H1 (cell line): ENCODE data around the gene DDX1. TPM values are rescaled to one million over a fixed set of nuclear protein-coding genes. Genes with fewer than 3 reads are reported as not detected.

Source experiments
- CTCF ChIA-PET: fragments of 300-600 bp; sonication (Branson Sonifier 250); formaldehyde crosslinking; loops from one replicate; lab custom pipeline; 2021; ENCODE audit not compliant: partially characterized antibody; lab: Charles Lee
- POLR2A ChIA-PET: fragments of 300-600 bp; sonication (Branson Sonifier 250); formaldehyde crosslinking; loops from one replicate; lab custom pipeline; 2021; ENCODE audit warnings: inconsistent platforms; ENCODE audit not compliant: partially characterized antibody; lab: Charles Lee
- DNase-seq, 2 experiments: peaks; one replicate each; pipeline versions ENCODE4 v3.0.0 to v3.0.0-alpha.2; 2010 to 2022; ENCODE audit warnings: low spot score in 2 of 2, low read depth in 1 of 2, mixed read lengths in 1 of 2
- FAIRE-seq: peaks from 2 replicates; lab custom pipeline; 2011; peaks lifted over from hg19 to GRCh38; lab: Jason Lieb, UNC
- H2AFZ ChIP-seq: 2 replicates; pipeline ENCODE4 v1.8.1; 2012; ENCODE audit warnings: low read length, inconsistent platforms
- H2AK5ac ChIP-seq: 2 replicates; pipeline ENCODE4 v1.6.1; 2013; ENCODE audit warnings: low read depth, low read length
- H2BK120ac ChIP-seq: replicated peaks from 2 replicates; pipeline ENCODE3; 2013; ENCODE audit warnings: low read depth, low read length, inconsistent platforms
- H2BK12ac ChIP-seq: 2 replicates; pipeline ENCODE4 v1.6.1; 2013; ENCODE audit warnings: low read depth, low read length
- H2BK15ac ChIP-seq: 2 replicates; pipeline ENCODE4 v1.6.1; 2013; ENCODE audit warnings: low read length
- H2BK20ac ChIP-seq: 2 replicates; pipeline ENCODE4 v1.6.1; 2013; ENCODE audit warnings: low read length
- H2BK5ac ChIP-seq: 2 replicates; pipeline ENCODE4 v1.6.1; 2013; ENCODE audit warnings: low read depth, low read length
- H3K14ac ChIP-seq: 2 replicates; pipeline ENCODE4 v1.6.1; 2013; ENCODE audit warnings: inconsistent platforms; ENCODE audit not compliant: insufficient read length
- H3K18ac ChIP-seq: 2 replicates; pipeline ENCODE4 v1.6.1; 2013; ENCODE audit warnings: low read length; ENCODE audit errors: extremely low read depth
- H3K23ac ChIP-seq: 2 replicates; pipeline ENCODE4 v1.6.1; 2013; ENCODE audit warnings: inconsistent platforms; ENCODE audit not compliant: insufficient read length
- H3K23me2 ChIP-seq: 2 replicates; pipeline ENCODE4 v1.6.1; 2013; ENCODE audit warnings: low read depth, low read length
- H3K27ac ChIP-seq: 2 replicates; pipeline ENCODE4 v1.6.1; 2011; ENCODE audit warnings: low read depth, low read length, inconsistent platforms
- H3K27me3 ChIP-seq, 4 experiments: replicated peaks in 1 of 4; 1 replicate in 1 of 4; 2 replicates in 3 of 4; pipeline versions ENCODE4 v1.6.1 to v1.8.1; 2011 to 2013; ENCODE audit warnings: low read length in 3 of 4, mild to moderate bottlenecking in 3 of 4, inconsistent platforms in 2 of 4, mixed read lengths in 2 of 4, moderate library complexity in 1 of 4; ENCODE audit not compliant: control insufficient read depth in 3 of 4, insufficient read depth in 3 of 4; ENCODE audit errors: extremely low read depth in 1 of 4
- H3K36me3 ChIP-seq, 4 experiments: 2 replicates each; pipeline versions ENCODE4 v1.6.1 to v1.8.1; 2011 to 2013; ENCODE audit warnings: mild to moderate bottlenecking in 4 of 4, low read length in 3 of 4, moderate library complexity in 2 of 4, control low read depth in 1 of 4, inconsistent platforms in 1 of 4; ENCODE audit not compliant: insufficient read depth in 4 of 4, control insufficient read depth in 2 of 4
- H3K4ac ChIP-seq: replicated peaks from 2 replicates; pipeline ENCODE3; 2013; ENCODE audit warnings: low read length, low read depth, mixed read lengths, inconsistent platforms; ENCODE audit not compliant: insufficient read length
- H3K4me1 ChIP-seq, 4 experiments: replicated peaks in 1 of 4; 1 replicate in 1 of 4; 2 replicates in 3 of 4; pipeline versions ENCODE4 v1.6.1 to v1.8.1; 2011 to 2013; ENCODE audit warnings: low read length in 3 of 4, inconsistent platforms in 2 of 4, mixed read lengths in 1 of 4; ENCODE audit not compliant: insufficient read depth in 4 of 4, control insufficient read depth in 3 of 4
- H3K4me2 ChIP-seq, 2 experiments: 2 replicates each; pipeline versions ENCODE4 v1.6.1 to v1.8.1; 2011 to 2013; ENCODE audit warnings: low read depth in 2 of 2, low read length in 2 of 2, control low read depth in 1 of 2, inconsistent platforms in 1 of 2, mild to moderate bottlenecking in 1 of 2; ENCODE audit not compliant: insufficient read depth in 1 of 2
- H3K4me3 ChIP-seq, 4 experiments: fragments of 200-600, 300-600 bp in 1 of 4; sonication (generic), shearing (Covaris generic), sonication (Bioruptor Twin) in 1 of 4; 2 replicates each; pipeline versions ENCODE4 v1.5.1 to v1.8.1; 2011 to 2016; ENCODE audit warnings: low read length in 4 of 4, low read depth in 3 of 4, control low read depth in 2 of 4, inconsistent platforms in 2 of 4, mild to moderate bottlenecking in 2 of 4, mixed read lengths in 1 of 4, moderate library complexity in 1 of 4; ENCODE audit not compliant: insufficient read depth in 2 of 4; ENCODE audit errors: extremely low read depth in 1 of 4
- H3K56ac ChIP-seq: replicated peaks from 2 replicates; pipeline ENCODE3; 2013; ENCODE audit warnings: low read depth, mild to moderate bottlenecking, mixed read lengths, low read length, inconsistent platforms; ENCODE audit not compliant: insufficient read length
- H3K79me1 ChIP-seq: 2 replicates; pipeline ENCODE4 v1.6.1; 2013; ENCODE audit warnings: low read depth, low read length, control low read depth
- H3K79me2 ChIP-seq, 2 experiments: 2 replicates each; pipeline versions ENCODE4 v1.6.1 to v1.8.1; 2012 to 2013; ENCODE audit warnings: low read length in 2 of 2, mild to moderate bottlenecking in 2 of 2, inconsistent platforms in 1 of 2; ENCODE audit not compliant: insufficient read depth in 2 of 2, control insufficient read depth in 1 of 2
- H3K9ac ChIP-seq, 4 experiments: replicated peaks in 1 of 4; 1 replicate in 1 of 4; 2 replicates in 3 of 4; pipeline versions ENCODE4 v1.6.1 to v1.8.1; 2011 to 2013; ENCODE audit warnings: low read depth in 3 of 4, low read length in 3 of 4, control low read depth in 2 of 4, mild to moderate bottlenecking in 2 of 4, moderate library complexity in 2 of 4, inconsistent platforms in 1 of 4; ENCODE audit errors: extremely low read depth in 1 of 4
- H3K9me3 ChIP-seq, 2 experiments: 2 replicates each; pipeline versions ENCODE4 v1.6.1 to v1.8.1; 2012 to 2013; ENCODE audit warnings: mild to moderate bottlenecking in 2 of 2, moderate library complexity in 2 of 2, control low read depth in 1 of 2, inconsistent platforms in 1 of 2, low read depth in 1 of 2, low read length in 1 of 2, mixed read lengths in 1 of 2; ENCODE audit not compliant: insufficient read depth in 2 of 2
- H4K20me1 ChIP-seq, 2 experiments: replicated peaks in 1 of 2; 2 replicates each; pipeline versions ENCODE3 to v1.8.1; 2011 to 2013; ENCODE audit warnings: inconsistent platforms in 2 of 2, low read length in 2 of 2, mild to moderate bottlenecking in 1 of 2; ENCODE audit not compliant: insufficient read depth in 2 of 2, control insufficient read depth in 1 of 2
- H4K5ac ChIP-seq: 2 replicates; pipeline ENCODE4 v1.6.1; 2013; ENCODE audit warnings: low read length, low read depth, mixed read lengths, inconsistent platforms; ENCODE audit not compliant: insufficient read length
- H4K8ac ChIP-seq: 2 replicates; pipeline ENCODE4 v1.8.0; 2013; ENCODE audit warnings: mild to moderate bottlenecking, moderate library complexity, low read length, inconsistent platforms; ENCODE audit not compliant: insufficient read depth; ENCODE audit errors: extremely low read depth
- H4K91ac ChIP-seq: replicated peaks from 2 replicates; pipeline ENCODE3; 2013; ENCODE audit warnings: low read length, mixed read lengths, inconsistent platforms; ENCODE audit not compliant: insufficient read length
- BRCA1 ChIP-seq: IDR thresholded peaks from 2 replicates; pipeline ENCODE4 v1.6.1; 2012; ENCODE audit warnings: low read depth, low read length, improper control_type of control experiment
- HDAC2 ChIP-seq, 2 experiments: fragments of 300-600 bp in 1 of 2; sonication (generic) in 1 of 2; IDR thresholded peaks; 2 replicates each; pipeline ENCODE4 v1.6.1; 2011 to 2012; ENCODE audit warnings: low read depth in 2 of 2, low read length in 2 of 2, mild to moderate bottlenecking in 2 of 2, moderate library complexity in 2 of 2, borderline replicate concordance in 1 of 2, inconsistent platforms in 1 of 2
- JUN ChIP-seq: IDR thresholded peaks from 2 replicates; pipeline ENCODE4 v1.6.1; 2011; ENCODE audit warnings: low read depth, mild to moderate bottlenecking, improper control_type of control experiment, low read length
- KDM1A ChIP-seq: fragments of 200-600, 300-600 bp; sonication (generic); IDR thresholded peaks from 2 replicates; pipeline ENCODE4 v1.7.1; 2016; ENCODE audit warnings: mild to moderate bottlenecking, low read length, borderline replicate concordance
- RBBP5 ChIP-seq: IDR thresholded peaks from 2 replicates; pipeline ENCODE4 v1.7.1; 2012; ENCODE audit warnings: low read depth, mild to moderate bottlenecking, inconsistent platforms, low read length, moderate library complexity, borderline replicate concordance
- SIN3A ChIP-seq, 2 experiments: IDR thresholded peaks in 1 of 2; conservative IDR thresholded peaks in 1 of 2; 2 replicates each; pipeline ENCODE4 v1.6.1; 2011 to 2012; ENCODE audit warnings: low read length in 2 of 2, improper control_type of control experiment in 1 of 2, low read depth in 1 of 2, mild to moderate bottlenecking in 1 of 2
- SIX5 ChIP-seq: IDR thresholded peaks from 2 replicates; pipeline ENCODE4 v1.6.1; 2011; ENCODE audit warnings: mild to moderate bottlenecking, low read depth, low read length
- SP2 ChIP-seq: IDR thresholded peaks from 2 replicates; pipeline ENCODE4 v1.6.1; 2012; ENCODE audit warnings: mild to moderate bottlenecking, low read length, inconsistent platforms
- SP4 ChIP-seq: IDR thresholded peaks from 2 replicates; pipeline ENCODE4 v1.6.1; 2012; ENCODE audit warnings: low read length, inconsistent platforms
- TAF1 ChIP-seq: IDR thresholded peaks from 2 replicates; pipeline ENCODE4 v1.6.1; 2011; ENCODE audit warnings: mild to moderate bottlenecking, low read depth, low read length
- WGBS, 2 experiments: shearing (Covaris generic) in 1 of 2; methylation state at CpG; one replicate each; pipeline versions ENCODE4 v1.1.6 to v1.1.7; 2013 to 2015; ENCODE audit warnings: low lambda C conversion rate in 2 of 2, mixed read lengths in 2 of 2, inconsistent platforms in 1 of 2, low coverage in 1 of 2, missing lambda C conversion rate in 1 of 2; ENCODE audit not compliant: insufficient replicate concordance in 2 of 2, insufficient coverage in 1 of 2, insufficient read length in 1 of 2; ENCODE audit errors: extremely low coverage in 1 of 2, missing lambda C conversion rate in 1 of 2; 5-methylcytosine and 5-hydroxymethylcytosine counted together
- polyA plus RNA-seq, 7 experiments: library from polyadenylated mRNA; depleted of rRNA in 3 of 7; stranded (reverse) in 5 of 7; unstranded in 2 of 7; fragments of >200 nt in 5 of 7; fragments of 200-250 nt in 2 of 7; gene quantifications; 1 replicate in 5 of 7; 2 replicates in 1 of 7; 4 replicates in 1 of 7; pipeline versions ENCODE4 v1.2.1 to v1.2.3, GENCODE V29; 2011 to 2013; ENCODE audit warnings: missing spikeins in 2 of 7, mixed read lengths in 2 of 7
- total RNA-seq: library from RNA; stranded (reverse); fragmentation: NEBNext Ultra II Directional; extraction: Animal tissue kit (Norgen Biotek cat#: 25700); gene quantifications from 2 replicates; pipeline ENCODE4 v1.2.1, GENCODE V29; 2021
- TF ChIP-seq, protein P1 (sequence below): IDR thresholded peaks from 2 replicates; pipeline ENCODE4 v1.6.1; 2011; ENCODE audit warnings: low read depth, mild to moderate bottlenecking, low read length; ENCODE audit not compliant: insufficient read depth

The DDX1 gene
- total and polyA plus RNA-seq, 2 of the 8 experiments (the other 6 are each of a cell fraction or from before 2014, with no cell fraction given): 51.1 to 161 TPM

DNA sequence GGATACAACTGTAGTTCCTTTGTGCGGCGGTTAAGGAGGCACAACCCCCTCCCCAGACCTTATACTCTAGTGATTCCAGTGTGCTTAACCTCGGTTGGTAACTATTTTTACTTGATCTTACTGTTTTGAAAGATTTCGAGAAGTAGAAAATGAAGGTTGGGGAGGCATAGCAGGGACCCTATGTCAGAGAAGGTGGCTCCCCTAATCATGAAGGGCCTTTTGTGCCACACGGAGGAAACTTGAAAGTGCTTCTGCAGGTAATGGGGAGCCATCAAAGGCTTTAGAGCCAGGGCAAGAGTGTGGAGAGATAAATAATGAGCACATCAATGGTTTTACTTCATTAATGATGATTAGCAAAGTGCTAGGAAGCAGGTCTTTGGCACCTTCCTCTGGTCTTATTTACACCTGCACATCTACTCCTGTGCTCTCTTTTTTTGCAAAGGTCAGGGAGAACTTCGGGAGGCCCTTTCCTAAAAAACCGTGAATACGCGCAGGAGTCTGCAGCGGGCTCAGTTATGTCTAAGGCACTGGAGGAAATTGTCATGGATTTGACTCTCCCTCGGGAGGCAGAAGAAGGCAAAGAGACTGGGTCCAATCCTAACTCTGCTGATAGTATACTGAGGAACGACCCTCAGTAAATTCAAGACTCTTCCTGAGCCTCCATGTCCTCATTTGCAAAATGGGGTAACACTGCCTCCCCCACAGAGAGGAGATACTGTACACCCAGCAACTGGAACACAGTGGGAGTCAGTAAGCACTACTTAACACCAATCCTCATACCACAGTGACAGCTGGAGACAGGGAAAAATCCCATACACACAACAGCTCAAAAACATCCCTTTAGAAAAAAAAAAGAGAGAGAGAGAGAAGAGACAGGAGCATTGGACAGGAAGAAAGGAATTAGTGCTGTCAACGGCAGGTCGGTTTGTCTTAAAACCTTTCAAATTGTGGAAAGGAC is 81.6 kb downstream of the DDX1 start:
- Histone ChIP-seq H2BK15ac (no peak overlapping the region), H3K27me3 (no peaks in the 10 kb centered on the region), H3K27ac (no peak overlapping the region), H3K79me2 (no peaks in the 10 kb centered on the region), H3K4me3 (no peak overlapping the region), H3K56ac (no peak overlapping the region), H2BK20ac (no peak overlapping the region), H3K4ac (no peak overlapping the region), H3K9ac (no peak overlapping the region), H2BK5ac (no peak overlapping the region), H4K91ac (no peak overlapping the region), H3K23ac (no peak overlapping the region), H2AK5ac (no peak overlapping the region), H4K5ac (no peak overlapping the region), H3K36me3 (no peaks in the 10 kb centered on the region), H2BK12ac (no peak overlapping the region), H3K79me1 (no peaks in the 10 kb centered on the region), H3K14ac (no peak overlapping the region), H4K20me1 (no peaks in the 10 kb centered on the region), H4K8ac (no peak overlapping the region; the same call in 1 of the 2 replicates), H3K18ac (no peak overlapping the region), H3K4me1 (peaks cover 0 to 2% (median 0%) of the 10 kb centered on the region in 4 experiments; a peak in 2 of 7 replicates), H3K23me2 (no peaks in the 10 kb centered on the region; the same call in 1 of the 2 replicates), H2BK120ac (no peak overlapping the region), H3K4me2 (no peak overlapping the region), H3K9me3 (peaks cover 3% of the 10 kb centered on the region in 2 experiments; a peak in 1 of 4 replicates), H2AFZ (no peak overlapping the region)
- no peak for DNase-seq
- 95% methylated on average over 14 of the region's 14 CpGs; no CpG with 5 or more reads in 1 of the 2 experiments for WGBS, 2 experiments
- ChIA-PET CTCF (no interaction called here), POLR2A (no interaction called here)
- FAIRE-seq: no peak
- TF ChIP-seq HDAC2 (IDR thresholded peaks at IDR 0.05; ENCODE audit: borderline replicate concordance in 1 of 2, low read depth in 2 of 2, low read length in 2 of 2) (no peak), KDM1A (no peak), JUN (no peak), SP4 (no peak), RBBP5 (no peak), SP2 (no peak), SIX5 (no peak), SIN3A (conservative IDR thresholded peaks at IDR 0.05 in 1 of 2, IDR thresholded peaks at IDR 0.05 in 1 of 2; ENCODE audit: low read depth in 1 of 2, low read length in 2 of 2) (no peak), TAF1 (no peak), BRCA1 (no peak)
- TF ChIP-seq, protein P1, sequence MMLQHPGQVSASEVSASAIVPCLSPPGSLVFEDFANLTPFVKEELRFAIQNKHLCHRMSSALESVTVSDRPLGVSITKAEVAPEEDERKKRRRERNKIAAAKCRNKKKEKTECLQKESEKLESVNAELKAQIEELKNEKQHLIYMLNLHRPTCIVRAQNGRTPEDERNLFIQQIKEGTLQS: no peak
